GM23338 (cell line): ENCODE measurements around the gene TRIM14.

Source experiments
- CTCF ChIP-seq, 2 experiments: fragments of 200-600 bp in 1 of 2; sonication (generic) in 1 of 2; conservative IDR thresholded peaks; 2 replicates each; pipeline versions ENCODE4 v1.5.1 to v1.6.1; 2016 to 2017; ENCODE audit warnings: antibody characterized with exemption in 2 of 2, low read depth in 2 of 2, mild to moderate bottlenecking in 2 of 2, moderate library complexity in 1 of 2
- JUNB ChIP-seq: IDR thresholded peaks from one replicate; pipeline ENCODE4 v1.6.1; 2016; ENCODE audit warnings: antibody characterized with exemption; ENCODE audit not compliant: unreplicated experiment

- TF ChIP-seq CTCF (conservative IDR thresholded peaks at IDR 0.05; ENCODE audit: low read depth in 2 of 2) (no peak), JUNB (no peak)
These were observed 27.0 kb downstream of the TRIM14 start for GRCh38 chr9:98091735-98092612.
